Activated CD8-positive, alpha-beta T cell treated with anti-CD3 and anti-CD28 coated beads for 36 hours (primary cell): ENCODE measurements around the gene F10. TPM values are rescaled to one million over a fixed set of nuclear protein-coding genes. Genes with fewer than 3 reads are reported as not detected.

Experiments used
- ATAC-seq: fragments of 200-7000 bp; cut with Tn5 transposase; one replicate; pipeline ENCODE4 v1.10.0; 2021; ENCODE audit warnings: mild to moderate bottlenecking, moderate library complexity
- CTCF ChIA-PET: fragments of 350-600 bp; sonication (Branson Sonifier 250); formaldehyde crosslinking; loops from one replicate; lab custom pipeline; 2021; ENCODE audit warnings: antibody characterized with exemption; lab: Charles Lee
- POLR2A ChIA-PET: fragments of 350-600 bp; sonication (Branson Sonifier 250); formaldehyde crosslinking; loops from one replicate; lab custom pipeline; 2021; ENCODE audit warnings: antibody characterized with exemption; lab: Charles Lee
- DNase-seq: peaks from one replicate; pipeline ENCODE4 v3.0.0-alpha.2; 2020
- H3K27ac Mint-ChIP-seq: one replicate; pipeline ENCODE4 v1.8.0; 2021; ENCODE audit warnings: mild to moderate bottlenecking, mixed read lengths
- H3K27me3 Mint-ChIP-seq: one replicate; pipeline ENCODE4 v1.8.0; 2021; ENCODE audit warnings: mixed read lengths
- H3K36me3 Mint-ChIP-seq: one replicate; pipeline ENCODE4 v1.8.0; 2021; ENCODE audit warnings: low read depth, mixed read lengths
- H3K4me1 Mint-ChIP-seq: one replicate; pipeline ENCODE4 v1.8.0; 2021; ENCODE audit warnings: low read depth, mixed read lengths
- H3K4me3 Mint-ChIP-seq: one replicate; pipeline ENCODE4 v1.8.0; 2021; ENCODE audit warnings: mild to moderate bottlenecking, moderate library complexity, mixed read lengths
- H3K9me3 Mint-ChIP-seq: one replicate; pipeline ENCODE4 v1.8.0; 2021; ENCODE audit warnings: mixed read lengths
- CTCF ChIP-seq: fragments of 200-600 bp; IDR thresholded peaks from one replicate; pipeline ENCODE4 v1.8.0; 2022; ENCODE audit warnings: antibody characterized with exemption, mild to moderate bottlenecking
- intact Hi-C: fragments of 100-400 bp; cut with micrococcal nuclease; formaldehyde crosslinking; loops from one replicate; pipeline ENCODE4 v1.10.0; 2022
- total RNA-seq, 2 experiments: library from RNA; stranded (reverse); gene quantifications; one replicate each; pipeline ENCODE4 v1.2.3, GENCODE V29; 2021

The F10 gene
- total RNA-seq, 2 experiments from 2014 or later = not detected

DNA sequence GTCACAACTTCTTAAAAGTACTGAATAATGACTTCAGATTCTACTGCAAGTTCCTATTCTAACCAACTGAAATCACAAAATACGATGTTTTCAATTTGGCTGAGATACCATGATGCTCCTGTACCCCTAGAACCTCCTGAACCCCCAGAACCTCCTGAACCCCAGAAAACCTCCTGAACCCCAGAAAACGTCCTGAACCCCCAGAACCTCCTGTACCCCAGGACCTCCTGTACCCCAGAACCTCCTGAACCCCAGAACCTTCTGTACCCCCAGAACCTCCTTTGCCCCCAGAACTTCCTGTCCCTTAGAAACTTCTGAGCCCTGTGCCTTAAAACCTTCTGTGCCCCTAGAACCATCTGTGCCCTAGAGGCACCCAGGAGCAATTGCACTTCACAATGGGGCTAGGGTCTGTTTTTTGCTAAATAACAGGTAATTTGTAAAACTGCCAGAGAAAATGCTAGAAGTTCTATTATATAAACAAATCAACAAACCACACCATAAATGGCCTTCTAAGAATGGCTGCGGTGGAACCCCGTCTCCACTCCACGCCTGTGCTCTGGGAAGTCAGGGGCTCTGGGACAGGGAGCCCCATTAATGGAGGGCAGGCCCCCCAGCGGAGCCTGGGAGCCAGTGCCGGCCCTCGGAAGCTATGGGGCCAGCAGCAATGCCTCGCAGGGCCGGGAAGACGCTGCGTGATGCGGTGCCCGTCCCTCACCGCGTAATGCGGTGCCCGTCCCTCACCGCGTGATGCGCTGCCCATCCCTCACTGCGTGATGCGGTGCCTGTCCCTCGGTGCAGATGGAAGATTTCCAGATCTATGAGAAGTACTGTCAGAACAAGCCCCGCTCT, 38.3 kb upstream of the F10 start:
- Mint-ChIP-seq H3K27me3 (no peaks in the 10 kb centered on the region), H3K27ac (no peak overlapping the region), H3K36me3 (no peaks in the 10 kb centered on the region), H3K4me3 (no peak overlapping the region), H3K4me1 (no peaks in the 10 kb centered on the region), H3K9me3 (no peaks in the 10 kb centered on the region)
- intact Hi-C loops = no loop called here
- CTCF ChIA-PET = no interaction called here
- ATAC-seq (no peak), DNase-seq (no peak)
- TF ChIP-seq CTCF = no peak
- POLR2A ChIA-PET = interaction anchor here (0.9 kb wide), 1 partner anchor 11 kb away, joined by 3 read pairs; no protein-coding TSS in a partner anchor

DNA sequence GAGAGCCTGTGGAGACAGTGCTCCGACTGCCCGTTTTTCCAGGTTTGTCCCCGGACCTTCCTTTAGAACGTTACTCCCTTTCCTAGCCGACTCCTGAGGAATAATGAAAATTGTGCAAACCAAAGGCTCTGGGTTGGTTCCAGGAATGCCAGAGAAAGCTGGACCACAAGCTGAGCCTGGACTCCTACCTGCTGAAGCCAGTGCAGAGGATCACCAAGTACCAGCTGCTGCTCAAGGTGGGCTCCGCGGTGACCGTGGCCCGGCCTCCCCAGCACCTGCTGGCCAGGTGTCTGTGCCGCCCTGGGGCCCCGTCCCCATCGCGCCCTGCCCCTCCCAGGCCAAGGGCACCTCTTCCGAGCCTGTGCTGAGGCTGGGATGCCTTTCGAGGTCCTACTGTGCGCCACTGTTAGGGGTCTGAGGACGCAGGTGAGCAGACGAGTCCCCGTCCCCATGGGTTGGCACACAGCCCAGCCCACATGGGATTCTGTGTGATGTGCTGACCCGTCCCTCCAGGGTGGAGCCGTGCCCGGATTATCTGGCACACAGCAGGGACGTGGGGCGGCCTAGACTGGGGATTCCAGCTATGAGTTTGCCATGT, 37.6 kb upstream of the F10 start:
- CTCF ChIA-PET = no interaction called here
- H3K27ac Mint-ChIP-seq = no peak overlapping the region
- H3K36me3 Mint-ChIP-seq = no peaks in the 10 kb centered on the region
- intact Hi-C loops = no loop called here
- POLR2A ChIA-PET = no interaction called here
- DNase-seq = no peak
- H3K4me1 Mint-ChIP-seq = no peaks in the 10 kb centered on the region
- no peak for ATAC-seq
- no peak overlapping the region for H3K4me3 Mint-ChIP-seq
- H3K27me3 Mint-ChIP-seq = no peaks in the 10 kb centered on the region
- no peaks in the 10 kb centered on the region for H3K9me3 Mint-ChIP-seq
- TF ChIP-seq CTCF = no peak

GRCh38 chr13:113086031-113086750, 36.4 kb upstream of the F10 start:
- DNase-seq (no peak), ATAC-seq (no peak)
- CTCF ChIA-PET = interaction anchor here (1.1 kb wide), 1 partner anchor 8 kb away, joined by 3 read pairs; no protein-coding TSS in a partner anchor
- no peak overlapping the region for H3K4me3 Mint-ChIP-seq
- no peak for TF ChIP-seq CTCF
- intact Hi-C loops = no loop called here
- no peaks in the 10 kb centered on the region for H3K27me3 Mint-ChIP-seq
- no peaks in the 10 kb centered on the region for H3K9me3 Mint-ChIP-seq
- H3K27ac Mint-ChIP-seq = no peak overlapping the region
- POLR2A ChIA-PET = no interaction called here
- no peaks in the 10 kb centered on the region for H3K36me3 Mint-ChIP-seq
- no peaks in the 10 kb centered on the region for H3K4me1 Mint-ChIP-seq

DNA sequence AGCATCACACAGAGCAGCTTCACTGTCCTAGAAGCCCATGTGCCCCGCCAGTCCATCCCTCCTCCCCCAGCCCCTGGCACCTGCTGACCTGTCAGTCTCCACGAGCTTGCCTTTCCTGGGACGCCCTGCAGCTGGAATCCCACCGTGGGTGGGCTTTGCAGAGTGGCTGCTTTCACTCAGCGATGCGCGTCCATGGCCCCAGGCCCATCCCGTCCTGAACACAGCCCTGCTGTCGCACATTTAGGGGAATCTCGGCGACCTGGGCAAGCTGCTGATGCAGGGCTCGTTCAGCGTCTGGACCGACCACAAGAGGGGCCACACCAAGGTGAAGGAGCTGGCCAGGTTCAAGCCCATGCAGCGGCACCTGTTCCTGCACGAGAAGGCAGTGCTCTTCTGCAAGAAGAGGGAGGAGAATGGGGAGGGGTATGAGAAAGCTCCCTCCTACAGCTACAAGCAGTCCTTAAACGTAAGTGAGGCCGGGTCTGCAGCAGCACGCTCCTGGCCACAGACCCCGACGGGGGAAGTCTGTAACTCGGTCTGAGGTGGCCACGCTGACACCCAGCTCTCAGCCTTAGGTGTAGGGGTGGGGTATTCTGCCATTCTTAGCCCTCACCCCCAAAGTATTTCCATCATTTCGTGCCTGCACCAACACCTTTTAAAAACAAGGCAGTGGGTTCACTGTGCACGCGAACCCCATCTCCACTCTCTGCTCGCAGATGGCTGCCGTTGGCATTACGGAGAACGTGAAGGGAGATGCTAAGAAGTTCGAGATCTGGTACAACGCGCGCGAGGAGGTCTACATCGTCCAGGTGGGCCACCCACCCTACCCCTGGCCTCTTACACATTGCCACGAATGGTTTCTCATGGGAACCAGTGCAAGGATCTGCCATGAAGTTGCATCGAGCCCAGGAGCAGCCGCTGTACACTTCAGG, 35.3 kb upstream of the F10 start:
- Mint-ChIP-seq H3K36me3 (no peaks in the 10 kb centered on the region), H3K27me3 (no peaks in the 10 kb centered on the region), H3K27ac (no peak overlapping the region), H3K4me1 (no peaks in the 10 kb centered on the region), H3K4me3 (no peak overlapping the region), H3K9me3 (no peaks in the 10 kb centered on the region)
- ChIA-PET POLR2A (no interaction called here), CTCF (interaction anchor here (1.1 kb wide), 1 partner anchor 9 kb away, joined by 3 read pairs; no protein-coding TSS in a partner anchor)
- TF ChIP-seq CTCF = no peak
- intact Hi-C loops = no loop called here
- DNase-seq (no peak), ATAC-seq (no peak)
